Uterus (tissue), 4 donors: ENCODE measurements around the gene NRXN2. TPM values are rescaled to one million over a fixed set of nuclear protein-coding genes. Genes with fewer than 3 reads are reported as not detected.

Experiments used
- DNase-seq, 2 donors: peaks; one replicate each; pipeline ENCODE4 v3.0.0-alpha.2; 2019 to 2020
- H3K27ac ChIP-seq, 2 donors: fragments of 200-600 bp; sonication (generic); 1 replicate in 1 of 2; 2 replicates in 1 of 2; pipeline ENCODE4 v1.5.1; 2016 to 2018
- H3K27me3 ChIP-seq, 2 donors: fragments of 200-600 bp; sonication (generic); one replicate each; pipeline ENCODE4 v1.5.1; 2018 to 2019; ENCODE audit warnings: control low read depth in 1 of 2
- H3K36me3 ChIP-seq, 2 donors: fragments of 200-600 bp; sonication (generic); one replicate each; pipeline ENCODE4 v1.5.1; 2019; ENCODE audit warnings: control low read depth in 1 of 2
- H3K4me1 ChIP-seq, 2 donors: fragments of 200-600 bp; sonication (generic); one replicate each; pipeline ENCODE4 v1.5.1; 2018 to 2019; ENCODE audit warnings: control low read depth in 1 of 2
- H3K4me3 ChIP-seq, 2 donors: fragments of 200-600 bp; sonication (generic); 1 replicate in 1 of 2; 2 replicates in 1 of 2; pipeline ENCODE4 v1.5.1; 2018 to 2019; ENCODE audit warnings: mild to moderate bottlenecking in 1 of 2
- H3K9me3 ChIP-seq, 2 donors: fragments of 200-600 bp; sonication (generic); one replicate each; pipeline ENCODE4 v1.5.1; 2019; ENCODE audit warnings: control low read depth in 1 of 2
- CTCF ChIP-seq, 4 experiments: fragments of 200-600 bp in 2 of 4; fragments of 450-650 bp in 2 of 4; sonication (generic) in 2 of 4; IDR thresholded peaks; one replicate each; pipeline ENCODE4 v1.5.1; 2016 to 2019; ENCODE audit warnings: antibody characterized with exemption in 4 of 4, mild to moderate bottlenecking in 2 of 4, moderate library complexity in 1 of 4
- POLR2A ChIP-seq, 2 donors: fragments of 450-650 bp; IDR thresholded peaks; one replicate each; pipeline ENCODE4 v1.6.1; 2016; ENCODE audit warnings: antibody characterized with exemption in 2 of 2, mild to moderate bottlenecking in 1 of 2, moderate library complexity in 1 of 2
- intact Hi-C: fragments of 100-400 bp; cut with DNase I; formaldehyde crosslinking; loops from one replicate; pipeline ENCODE4 v1.15.1; 2023; ENCODE audit warnings: low total_unique reads
- total RNA-seq, 4 donors: library from RNA; depleted of rRNA in 3 of 4; stranded (reverse); fragments of >200 nt in 3 of 4; gene quantifications; one replicate each; pipeline versions ENCODE4 v1.1.0 to v1.2.4, GENCODE V29; 2014 to 2023
- donor health status: DM: yes; HTN: yes; CAD: no.

NRXN2 gene
- total RNA-seq, 4 donors from 2014 or later = 0.88 to 48.4 (median 12.6) TPM

GRCh38 chr11:64681171-64681570 lies 41.8 kb downstream of the NRXN2 start:
- Histone ChIP-seq H3K9me3 (no peaks in the 10 kb centered on the region), H3K27me3 (no peaks in the 10 kb centered on the region), H3K4me3 (no peak overlapping the region), H3K36me3 (no peaks in the 10 kb centered on the region), H3K4me1 (no peaks in the 10 kb centered on the region), H3K27ac (no peak overlapping the region)
- no peak for TF ChIP-seq CTCF (IDR thresholded peaks at IDR 0.05)
- no peak for TF ChIP-seq POLR2A (IDR thresholded peaks at IDR 0.05)
- intact Hi-C loops = no loop called here
- no peak for DNase-seq

- no peaks in the 10 kb centered on the region for H3K9me3 ChIP-seq
- intact Hi-C loops = no loop called here
- H3K4me1 ChIP-seq = peaks cover 0 to 7% of the 10 kb centered on the region in 2 donors
- no peaks in the 10 kb centered on the region for H3K27me3 ChIP-seq
- no peak overlapping the region for H3K4me3 ChIP-seq
- DNase-seq = no peak
- TF ChIP-seq POLR2A (IDR thresholded peaks at IDR 0.05) = no peak
- TF ChIP-seq CTCF (IDR thresholded peaks at IDR 0.05) = no peak
- no peaks in the 10 kb centered on the region for H3K36me3 ChIP-seq
- H3K27ac ChIP-seq = no peak overlapping the region
Measured at GRCh38 chr11:64679846-64680245, 43.2 kb downstream of the NRXN2 start.

- intact Hi-C loops = no loop called here
Measured at GRCh38 chr11:64677441-64678023, 45.5 kb downstream of the NRXN2 start.

GRCh38 chr11:64676261-64676615 lies 46.8 kb downstream of the NRXN2 start:
- no peak for DNase-seq

More at GRCh38 chr11:64677441-64678023, 45.5 kb downstream of the NRXN2 start:
- Histone ChIP-seq H3K4me1 (peaks cover 0 to 7% of the 10 kb centered on the region in 2 donors), H3K4me3 (no peak overlapping the region), H3K9me3 (no peaks in the 10 kb centered on the region), H3K27me3 (no peaks in the 10 kb centered on the region), H3K27ac (no peak overlapping the region), H3K36me3 (no peaks in the 10 kb centered on the region)
- DNase-seq = no peak
- TF ChIP-seq POLR2A (IDR thresholded peaks at IDR 0.05) (no peak), CTCF (IDR thresholded peaks at IDR 0.05) (no peak)

More at GRCh38 chr11:64676261-64676615, 46.8 kb downstream of the NRXN2 start:
- H3K4me3 ChIP-seq = no peak overlapping the region
- no peaks in the 10 kb centered on the region for H3K9me3 ChIP-seq
- H3K27ac ChIP-seq = no peak overlapping the region
- peaks cover 0 to 7% of the 10 kb centered on the region in 2 donors for H3K4me1 ChIP-seq
- no peak for TF ChIP-seq POLR2A (IDR thresholded peaks at IDR 0.05)
- TF ChIP-seq CTCF (IDR thresholded peaks at IDR 0.05) = no peak
- H3K36me3 ChIP-seq = no peaks in the 10 kb centered on the region
- no peaks in the 10 kb centered on the region for H3K27me3 ChIP-seq
- intact Hi-C loops = no loop called here
